Loucy (cell line): ENCODE data around the gene IFT27.

Experiments
- H2AFZ ChIP-seq: fragments of 200-600 bp; sonication (generic); 2 replicates; pipeline ENCODE4 v1.6.0; 2016; ENCODE audit warnings: antibody characterized with exemption, mild to moderate bottlenecking, low read length, moderate library complexity
- H3F3A ChIP-seq: fragments of 200-600 bp; 2 replicates; pipeline ENCODE4 v1.6.0; 2016; ENCODE audit warnings: antibody characterized with exemption, low read depth, mild to moderate bottlenecking
- H3K27me3 ChIP-seq: fragments of 200-600 bp; sonication (generic); 2 replicates; pipeline ENCODE4 v1.6.1; 2014; ENCODE audit warnings: low read length, mild to moderate bottlenecking; ENCODE audit not compliant: insufficient read depth, poor library complexity, severe bottlenecking
- H3K36me3 ChIP-seq: fragments of 200-600 bp; sonication (generic); 2 replicates; pipeline ENCODE4 v1.6.1; 2016; ENCODE audit warnings: low read length; ENCODE audit not compliant: insufficient read depth
- H3K4me1 ChIP-seq: fragments of 200-600 bp; sonication (generic); 2 replicates; pipeline ENCODE4 v1.5.1; 2014; ENCODE audit warnings: low read length, mild to moderate bottlenecking; ENCODE audit not compliant: insufficient read depth, poor library complexity, severe bottlenecking
- H3K4me2 ChIP-seq: fragments of 200-600 bp; sonication (generic); 2 replicates; pipeline ENCODE4 v1.6.0; 2014; ENCODE audit warnings: antibody characterized with exemption, low read length, low read depth, mild to moderate bottlenecking; ENCODE audit not compliant: poor library complexity, severe bottlenecking
- H3K4me3 ChIP-seq: fragments of 200-600 bp; sonication (generic); 2 replicates; pipeline ENCODE4 v1.5.1; 2014; ENCODE audit warnings: low read length, mild to moderate bottlenecking, mixed read lengths; ENCODE audit not compliant: poor library complexity, severe bottlenecking
- H3K79me2 ChIP-seq: fragments of 200-600 bp; sonication (generic); 2 replicates; pipeline ENCODE4 v1.6.1; 2014; ENCODE audit warnings: low read length; ENCODE audit not compliant: insufficient read depth
- H3K9ac ChIP-seq: fragments of 200-600 bp; sonication (generic); 2 replicates; pipeline ENCODE4 v1.6.0; 2014; ENCODE audit warnings: mild to moderate bottlenecking, low read depth, low read length, moderate library complexity; ENCODE audit not compliant: poor library complexity, severe bottlenecking
- H3K9me2 ChIP-seq: fragments of 200-600 bp; sonication (generic); replicated peaks from 2 replicates; pipeline ENCODE4 v1.6.1; 2016; ENCODE audit warnings: low read depth, low read length, mixed read lengths
- H3K9me3 ChIP-seq: fragments of 200-600 bp; sonication (generic); 2 replicates; pipeline ENCODE4 v1.6.1; 2014; ENCODE audit warnings: mild to moderate bottlenecking, antibody characterized with exemption, low read length, low read depth; ENCODE audit not compliant: insufficient read depth
- H4K20me1 ChIP-seq: fragments of 200-600 bp; sonication (generic); 2 replicates; pipeline ENCODE4 v1.6.0; 2014; ENCODE audit warnings: antibody characterized with exemption, low read length, mild to moderate bottlenecking; ENCODE audit not compliant: insufficient read depth, poor library complexity, severe bottlenecking
- EZH2phosphoT487 ChIP-seq: fragments of 200-600 bp; IDR thresholded peaks from 2 replicates; pipeline ENCODE4 v1.6.1; 2018; ENCODE audit warnings: antibody characterized with exemption, mild to moderate bottlenecking, moderate library complexity, borderline replicate concordance
- TF ChIP-seq, protein P1 (sequence below): fragments of 200-600 bp; sonication (generic); conservative IDR thresholded peaks from 2 replicates; pipeline ENCODE4 v1.5.1; 2014; ENCODE audit warnings: mild to moderate bottlenecking, antibody characterized with exemption, low read length

IFT27 gene

DNA sequence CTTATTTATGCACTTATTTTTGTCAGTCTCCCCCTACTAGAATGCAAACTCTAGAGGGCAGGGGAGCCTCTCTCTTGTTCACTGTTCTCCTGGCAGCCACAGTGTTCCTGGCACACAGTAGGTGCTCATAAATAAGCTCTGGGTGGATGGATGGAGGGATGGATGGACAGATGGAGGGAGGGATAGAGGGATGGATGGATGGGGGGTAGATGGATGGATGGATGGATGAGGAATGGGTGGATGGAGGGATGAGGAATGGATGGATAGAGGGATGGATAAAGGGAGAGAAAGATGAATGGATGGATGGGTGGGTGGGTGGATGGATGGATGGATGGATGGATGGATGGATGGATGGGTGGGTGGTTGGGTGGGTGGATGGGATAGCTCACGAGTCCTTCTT, 27.4 kb upstream of the IFT27 start:
- Histone ChIP-seq H3K27me3 (no peaks in the 10 kb centered on the region), H3K9me2 (no peaks in the 10 kb centered on the region), H3K9ac (no peak overlapping the region), H3K79me2 (no peaks in the 10 kb centered on the region), H3F3A (no peaks in the 10 kb centered on the region), H3K9me3 (no peaks in the 10 kb centered on the region), H3K36me3 (no peaks in the 10 kb centered on the region), H3K4me1 (peaks cover 7% of the 10 kb centered on the region), H2AFZ (no peak overlapping the region), H3K4me3 (no peak overlapping the region), H4K20me1 (no peaks in the 10 kb centered on the region), H3K4me2 (no peak overlapping the region)
- TF ChIP-seq EZH2phosphoT487: no peak
- TF ChIP-seq, protein P1, sequence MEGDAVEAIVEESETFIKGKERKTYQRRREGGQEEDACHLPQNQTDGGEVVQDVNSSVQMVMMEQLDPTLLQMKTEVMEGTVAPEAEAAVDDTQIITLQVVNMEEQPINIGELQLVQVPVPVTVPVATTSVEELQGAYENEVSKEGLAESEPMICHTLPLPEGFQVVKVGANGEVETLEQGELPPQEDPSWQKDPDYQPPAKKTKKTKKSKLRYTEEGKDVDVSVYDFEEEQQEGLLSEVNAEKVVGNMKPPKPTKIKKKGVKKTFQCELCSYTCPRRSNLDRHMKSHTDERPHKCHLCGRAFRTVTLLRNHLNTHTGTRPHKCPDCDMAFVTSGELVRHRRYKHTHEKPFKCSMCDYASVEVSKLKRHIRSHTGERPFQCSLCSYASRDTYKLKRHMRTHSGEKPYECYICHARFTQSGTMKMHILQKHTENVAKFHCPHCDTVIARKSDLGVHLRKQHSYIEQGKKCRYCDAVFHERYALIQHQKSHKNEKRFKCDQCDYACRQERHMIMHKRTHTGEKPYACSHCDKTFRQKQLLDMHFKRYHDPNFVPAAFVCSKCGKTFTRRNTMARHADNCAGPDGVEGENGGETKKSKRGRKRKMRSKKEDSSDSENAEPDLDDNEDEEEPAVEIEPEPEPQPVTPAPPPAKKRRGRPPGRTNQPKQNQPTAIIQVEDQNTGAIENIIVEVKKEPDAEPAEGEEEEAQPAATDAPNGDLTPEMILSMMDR: no peak

DNA sequence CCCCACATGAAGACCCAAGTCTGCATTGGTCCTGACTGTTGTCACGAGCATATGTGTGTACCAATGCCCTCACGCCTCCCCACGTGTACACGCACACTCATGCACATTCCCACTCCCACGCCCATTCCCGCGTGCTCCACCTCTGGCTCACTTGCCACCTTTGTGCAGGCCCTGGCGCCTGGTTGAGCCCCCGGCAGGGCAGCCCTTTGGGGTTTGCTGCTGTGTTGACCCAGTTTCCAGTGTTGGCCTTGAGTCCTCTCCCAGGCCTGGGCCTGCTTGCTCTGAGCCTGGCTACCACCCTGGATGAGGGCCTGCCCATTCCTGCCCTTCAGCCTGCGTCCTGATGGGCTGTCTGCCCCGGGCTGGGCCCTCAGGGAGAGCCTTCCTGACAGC, 22.8 kb upstream of the IFT27 start:
- H3K27me3 ChIP-seq: no peaks in the 10 kb centered on the region
- H3K9ac ChIP-seq: no peak overlapping the region
- no peaks in the 10 kb centered on the region for H3F3A ChIP-seq
- no peaks in the 10 kb centered on the region for H3K9me3 ChIP-seq
- H2AFZ ChIP-seq: no peak overlapping the region
- H3K79me2 ChIP-seq: no peaks in the 10 kb centered on the region
- no peaks in the 10 kb centered on the region for H4K20me1 ChIP-seq
- TF ChIP-seq, protein P1: no peak
- TF ChIP-seq EZH2phosphoT487: no peak
- H3K4me1 ChIP-seq: no peaks in the 10 kb centered on the region
- no peak overlapping the region for H3K4me3 ChIP-seq
- H3K36me3 ChIP-seq: no peaks in the 10 kb centered on the region
- H3K9me2 ChIP-seq: no peaks in the 10 kb centered on the region
- no peak overlapping the region for H3K4me2 ChIP-seq

DNA sequence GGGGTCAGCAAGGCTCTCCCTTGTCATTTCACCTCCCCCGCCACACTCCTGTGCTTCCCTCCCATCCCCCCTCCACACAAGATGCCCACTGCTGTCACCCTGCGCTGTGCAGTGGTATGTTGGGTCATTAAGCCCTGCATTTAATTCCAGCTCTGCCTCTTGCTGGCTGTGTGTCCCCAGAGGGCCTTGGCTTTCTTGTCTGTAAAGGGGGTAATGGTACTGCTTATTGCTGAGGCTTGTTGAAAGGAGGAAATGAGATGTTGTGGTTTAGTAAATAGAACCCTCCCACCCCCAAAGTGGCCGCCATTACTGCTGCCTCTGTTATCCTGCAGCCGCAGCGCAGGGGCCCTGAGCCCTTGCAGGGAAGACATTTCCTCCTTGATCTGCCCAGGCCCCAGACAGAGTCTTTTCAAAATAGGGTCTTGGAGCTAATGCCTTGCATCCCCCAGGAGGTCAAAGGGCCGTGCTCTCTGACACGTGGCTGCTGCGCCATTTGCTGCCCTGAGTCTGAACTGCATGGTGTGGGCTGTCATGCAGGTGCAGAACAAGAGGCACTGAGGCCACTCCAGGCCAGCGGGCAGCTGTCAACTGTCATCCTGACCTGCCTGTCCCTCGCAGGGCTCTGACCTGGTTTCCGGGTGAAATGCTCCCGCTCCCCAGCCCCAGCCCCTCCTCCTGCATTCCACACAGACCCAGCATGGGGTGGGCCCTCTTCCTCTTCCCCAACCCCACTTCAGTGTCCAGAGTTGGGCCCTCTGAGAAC, 22.2 kb upstream of the IFT27 start:
- Histone ChIP-seq H3K4me2 (no peak overlapping the region), H3K36me3 (no peaks in the 10 kb centered on the region), H3K4me3 (no peak overlapping the region), H2AFZ (no peak overlapping the region), H3K9me2 (no peaks in the 10 kb centered on the region), H3K9me3 (no peaks in the 10 kb centered on the region), H4K20me1 (no peaks in the 10 kb centered on the region), H3K27me3 (no peaks in the 10 kb centered on the region), H3K9ac (no peak overlapping the region), H3K4me1 (no peaks in the 10 kb centered on the region), H3K79me2 (no peaks in the 10 kb centered on the region), H3F3A (no peaks in the 10 kb centered on the region)
- TF ChIP-seq EZH2phosphoT487: no peak
- TF ChIP-seq, protein P1: no peak
